Measurements from ENCODE around the gene ULK4.

The ULK4 gene

DNA sequence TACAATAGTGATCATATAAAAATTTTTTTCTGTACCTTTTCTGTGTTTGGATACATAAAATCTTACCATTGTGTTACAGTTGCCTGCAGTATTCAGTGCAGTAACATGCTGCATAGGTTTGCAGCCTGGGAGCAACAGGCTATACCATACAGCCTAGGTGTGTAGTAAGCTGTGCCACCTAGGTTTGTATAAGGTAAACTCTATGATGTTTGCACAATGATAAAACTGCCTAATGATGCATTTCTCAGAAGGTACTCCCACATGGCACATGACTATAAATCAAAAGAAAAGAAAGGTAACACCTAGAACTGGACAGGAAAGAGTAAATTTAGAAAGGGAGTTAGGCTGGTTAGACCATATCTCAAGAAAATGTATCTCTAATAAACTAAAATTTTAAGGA, 293.5 kb downstream of the ULK4 start:
- no peaks in the 10 kb centered on the region for H3K79me2 ChIP-seq (ENCODE audit: insufficient read depth, low read length)
- no peak overlapping the region for H2AFZ ChIP-seq (ENCODE audit: low read depth, low read length, severe bottlenecking)
- H3F3A ChIP-seq (ENCODE audit: insufficient read depth): no peaks in the 10 kb centered on the region

GRCh38 chr3:41662288-41662687, 299.6 kb downstream of the ULK4 start:
- Histone ChIP-seq H3K27ac (ENCODE audit: low read depth, low read length) (no peak overlapping the region), H3F3A (ENCODE audit: insufficient read depth) (no peaks in the 10 kb centered on the region), H3K27me3 (ENCODE audit: low read length) (no peaks in the 10 kb centered on the region), H3K79me2 (ENCODE audit: insufficient read depth, low read length) (no peaks in the 10 kb centered on the region), H3K9me3 (ENCODE audit: insufficient read depth, low read length) (peaks cover 4% of the 10 kb centered on the region; the same call in 1 of the 2 replicates), H3K36me3 (ENCODE audit: low read length) (peaks cover 3% of the 10 kb centered on the region; the same call in 1 of the 2 replicates), H2AFZ (ENCODE audit: low read depth, low read length, severe bottlenecking) (no peak overlapping the region), H3K4me3 (ENCODE audit: insufficient read depth, low read length, poor library complexity, severe bottlenecking) (no peak overlapping the region), H3K9ac (ENCODE audit: low read length) (no peak overlapping the region), H3K9me2 (replicated peaks; ENCODE audit: insufficient read depth, low read length) (no peaks in the 10 kb centered on the region), H3K4me2 (ENCODE audit: low read depth, low read length, poor library complexity, severe bottlenecking) (no peak overlapping the region), H4K20me1 (ENCODE audit: low read depth, low read length) (no peaks in the 10 kb centered on the region)
- no peak for TF ChIP-seq CTCF (IDR thresholded peaks at IDR 0.05; ENCODE audit: insufficient read depth, low read length, poor library complexity, severe bottlenecking)
- TF ChIP-seq EZH2phosphoT487 (conservative IDR thresholded peaks at IDR 0.05; ENCODE audit: low read length): no peak

More for the DNA sequence above, 293.5 kb downstream of the ULK4 start:
- Histone ChIP-seq H3K27me3 (ENCODE audit: low read length) (no peaks in the 10 kb centered on the region), H4K20me1 (ENCODE audit: low read depth, low read length) (no peaks in the 10 kb centered on the region), H3K9ac (ENCODE audit: low read length) (no peak overlapping the region), H3K36me3 (ENCODE audit: low read length) (peaks cover under 1% of the 10 kb centered on the region; the same call in 1 of the 2 replicates), H3K4me2 (ENCODE audit: low read depth, low read length, poor library complexity, severe bottlenecking) (no peak overlapping the region), H3K9me2 (replicated peaks; ENCODE audit: insufficient read depth, low read length) (no peaks in the 10 kb centered on the region), H3K27ac (ENCODE audit: low read depth, low read length) (no peak overlapping the region), H3K9me3 (ENCODE audit: insufficient read depth, low read length) (peaks cover 4% of the 10 kb centered on the region; the same call in 1 of the 2 replicates), H3K4me3 (ENCODE audit: insufficient read depth, low read length, poor library complexity, severe bottlenecking) (no peak overlapping the region)
- TF ChIP-seq EZH2phosphoT487 (conservative IDR thresholded peaks at IDR 0.05; ENCODE audit: low read length): no peak

- H4K20me1 ChIP-seq (ENCODE audit: low read depth, low read length): no peaks in the 10 kb centered on the region
- H3F3A ChIP-seq (ENCODE audit: insufficient read depth): no peaks in the 10 kb centered on the region
- H3K79me2 ChIP-seq (ENCODE audit: insufficient read depth, low read length): no peaks in the 10 kb centered on the region
- peaks cover 4% of the 10 kb centered on the region; the same call in 1 of the 2 replicates for H3K9me3 ChIP-seq (ENCODE audit: insufficient read depth, low read length)
- H3K27ac ChIP-seq (ENCODE audit: low read depth, low read length): no peak overlapping the region
- TF ChIP-seq CTCF (IDR thresholded peaks at IDR 0.05; ENCODE audit: insufficient read depth, low read length, poor library complexity, severe bottlenecking) (no peak), EZH2phosphoT487 (conservative IDR thresholded peaks at IDR 0.05; ENCODE audit: low read length) (no peak)
- no peak overlapping the region for H2AFZ ChIP-seq (ENCODE audit: low read depth, low read length, severe bottlenecking)
- no peaks in the 10 kb centered on the region for H3K9me2 ChIP-seq (replicated peaks; ENCODE audit: insufficient read depth, low read length)
- H3K36me3 ChIP-seq (ENCODE audit: low read length): peaks cover 3% of the 10 kb centered on the region; the same call in 1 of the 2 replicates
- no peak overlapping the region for H3K4me3 ChIP-seq (ENCODE audit: insufficient read depth, low read length, poor library complexity, severe bottlenecking)
- H3K9ac ChIP-seq (ENCODE audit: low read length): no peak overlapping the region
- no peaks in the 10 kb centered on the region for H3K27me3 ChIP-seq (ENCODE audit: low read length)
- H3K4me2 ChIP-seq (ENCODE audit: low read depth, low read length, poor library complexity, severe bottlenecking): no peak overlapping the region
Observed at GRCh38 chr3:41661796-41662195, 300.1 kb downstream of the ULK4 start.

GRCh38 chr3:41660510-41660909, 301.4 kb downstream of the ULK4 start:
- Histone ChIP-seq H3K36me3 (ENCODE audit: low read length) (peaks cover 3% of the 10 kb centered on the region; the same call in 1 of the 2 replicates), H3K27ac (ENCODE audit: low read depth, low read length) (no peak overlapping the region), H3K9ac (ENCODE audit: low read length) (no peak overlapping the region), H3K9me2 (replicated peaks; ENCODE audit: insufficient read depth, low read length) (no peaks in the 10 kb centered on the region), H3K27me3 (ENCODE audit: low read length) (no peaks in the 10 kb centered on the region), H3K79me2 (ENCODE audit: insufficient read depth, low read length) (no peaks in the 10 kb centered on the region), H3K4me2 (ENCODE audit: low read depth, low read length, poor library complexity, severe bottlenecking) (no peak overlapping the region), H4K20me1 (ENCODE audit: low read depth, low read length) (no peaks in the 10 kb centered on the region), H3K4me3 (ENCODE audit: insufficient read depth, low read length, poor library complexity, severe bottlenecking) (no peak overlapping the region), H2AFZ (ENCODE audit: low read depth, low read length, severe bottlenecking) (no peak overlapping the region), H3K9me3 (ENCODE audit: insufficient read depth, low read length) (no peaks in the 10 kb centered on the region), H3F3A (ENCODE audit: insufficient read depth) (no peaks in the 10 kb centered on the region)
- no peak for TF ChIP-seq CTCF (IDR thresholded peaks at IDR 0.05; ENCODE audit: insufficient read depth, low read length, poor library complexity, severe bottlenecking)
- no peak for TF ChIP-seq EZH2phosphoT487 (conservative IDR thresholded peaks at IDR 0.05; ENCODE audit: low read length)

Data from SU-DHL-6 (cell line).